ENCODE results near the gene UNC80. TPM values are rescaled to one million over a fixed set of nuclear protein-coding genes. Genes with fewer than 3 reads are reported as not detected.

The UNC80 gene
- total RNA-seq, 1 donor from 2014 or later, result 0.05 TPM

DNA sequence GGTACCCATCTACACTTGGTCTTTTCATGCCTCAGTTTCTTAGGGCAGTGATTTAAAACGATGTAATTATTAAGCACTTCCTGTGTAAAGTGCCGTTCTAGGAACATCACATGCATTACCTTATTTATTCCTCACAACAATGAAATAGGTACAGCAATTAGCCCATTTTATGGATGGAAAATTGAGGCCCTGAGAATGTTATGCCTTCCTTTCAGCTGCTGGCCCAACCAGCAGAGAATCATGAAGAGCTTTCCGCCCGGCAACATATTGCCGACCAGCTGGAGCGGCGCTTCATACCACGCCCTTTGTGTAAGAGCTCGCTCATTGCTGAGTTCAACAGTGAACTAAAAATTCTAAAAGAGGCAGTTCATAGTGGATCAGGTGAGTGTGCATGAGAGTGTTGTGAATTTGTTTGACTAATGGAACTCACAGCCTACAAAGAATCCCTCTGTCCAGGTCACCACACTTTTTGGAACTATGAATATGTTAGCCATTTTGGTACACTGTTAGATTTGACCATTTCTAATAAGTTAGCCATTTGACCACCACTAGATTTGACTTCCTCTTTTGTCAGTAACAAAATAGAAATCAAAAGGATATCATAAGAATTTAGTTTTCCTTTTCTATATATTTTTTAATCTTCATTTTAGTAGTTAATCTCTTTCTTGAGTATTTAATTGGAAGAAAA is 205.2 kb downstream of the UNC80 start:
- TF ChIP-seq, protein P1, sequence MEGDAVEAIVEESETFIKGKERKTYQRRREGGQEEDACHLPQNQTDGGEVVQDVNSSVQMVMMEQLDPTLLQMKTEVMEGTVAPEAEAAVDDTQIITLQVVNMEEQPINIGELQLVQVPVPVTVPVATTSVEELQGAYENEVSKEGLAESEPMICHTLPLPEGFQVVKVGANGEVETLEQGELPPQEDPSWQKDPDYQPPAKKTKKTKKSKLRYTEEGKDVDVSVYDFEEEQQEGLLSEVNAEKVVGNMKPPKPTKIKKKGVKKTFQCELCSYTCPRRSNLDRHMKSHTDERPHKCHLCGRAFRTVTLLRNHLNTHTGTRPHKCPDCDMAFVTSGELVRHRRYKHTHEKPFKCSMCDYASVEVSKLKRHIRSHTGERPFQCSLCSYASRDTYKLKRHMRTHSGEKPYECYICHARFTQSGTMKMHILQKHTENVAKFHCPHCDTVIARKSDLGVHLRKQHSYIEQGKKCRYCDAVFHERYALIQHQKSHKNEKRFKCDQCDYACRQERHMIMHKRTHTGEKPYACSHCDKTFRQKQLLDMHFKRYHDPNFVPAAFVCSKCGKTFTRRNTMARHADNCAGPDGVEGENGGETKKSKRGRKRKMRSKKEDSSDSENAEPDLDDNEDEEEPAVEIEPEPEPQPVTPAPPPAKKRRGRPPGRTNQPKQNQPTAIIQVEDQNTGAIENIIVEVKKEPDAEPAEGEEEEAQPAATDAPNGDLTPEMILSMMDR (IDR thresholded peaks at IDR 0.05; ENCODE audit: unreplicated experiment), result no peak
- H3K4me3 Mint-ChIP-seq (ENCODE audit: unreplicated experiment), result no peak overlapping the region
- no peaks in the 10 kb centered on the region for H3K36me3 Mint-ChIP-seq (ENCODE audit: low read depth, unreplicated experiment)
- no peaks in the 10 kb centered on the region for H3K27me3 Mint-ChIP-seq (ENCODE audit: unreplicated experiment)
- no peaks in the 10 kb centered on the region for H3K4me1 Mint-ChIP-seq (ENCODE audit: unreplicated experiment)
- no peak overlapping the region for H3K27ac Mint-ChIP-seq (ENCODE audit: unreplicated experiment)
- no peak for DNase-seq (ENCODE audit: low spot score)
- no peaks in the 10 kb centered on the region for H3K9me3 Mint-ChIP-seq (ENCODE audit: unreplicated experiment)

DNA sequence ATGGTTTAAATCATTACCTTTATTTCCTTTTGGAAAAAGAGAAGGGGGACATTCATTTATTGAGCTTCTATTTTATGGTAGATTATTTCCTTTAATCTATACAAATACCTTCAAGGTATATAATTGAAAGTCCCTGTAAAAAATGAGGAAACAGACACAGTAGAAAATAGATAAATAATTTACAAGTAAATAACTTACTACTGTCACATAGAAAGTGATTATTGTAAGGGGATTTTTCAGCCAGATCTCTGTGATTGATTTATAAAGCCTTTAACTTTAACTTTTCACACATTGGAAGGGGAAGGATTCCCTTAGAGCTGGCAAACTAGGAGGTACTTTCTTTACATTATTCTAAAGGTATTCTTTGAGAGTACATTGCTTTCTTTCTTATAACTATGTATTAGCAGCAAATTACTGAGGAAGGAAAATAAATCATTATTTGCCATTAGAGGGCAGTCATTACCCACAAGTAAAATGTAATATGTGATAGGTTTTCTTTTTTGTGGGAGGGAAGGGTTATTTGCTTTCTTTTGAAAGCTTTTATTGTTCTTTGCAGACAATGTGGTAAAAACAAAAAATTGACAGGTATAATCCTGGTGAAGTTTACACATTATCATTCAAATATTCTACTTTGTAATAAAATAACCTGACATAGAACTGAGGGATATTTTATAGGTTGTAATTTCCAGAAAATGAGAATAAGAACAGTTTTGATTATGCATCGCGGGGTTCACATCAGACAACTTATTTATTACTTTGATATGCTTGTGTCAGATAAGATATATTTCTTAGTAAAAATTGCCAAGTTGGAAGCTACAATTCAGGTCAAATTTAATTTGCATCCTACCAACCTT is 206.0 kb downstream of the UNC80 start:
- Mint-ChIP-seq H3K27ac (ENCODE audit: unreplicated experiment) (no peak overlapping the region), H3K4me1 (ENCODE audit: unreplicated experiment) (no peaks in the 10 kb centered on the region), H3K4me3 (ENCODE audit: unreplicated experiment) (no peak overlapping the region), H3K27me3 (ENCODE audit: unreplicated experiment) (no peaks in the 10 kb centered on the region), H3K36me3 (ENCODE audit: low read depth, unreplicated experiment) (no peaks in the 10 kb centered on the region), H3K9me3 (ENCODE audit: unreplicated experiment) (no peaks in the 10 kb centered on the region)
- DNase-seq (ENCODE audit: low spot score), result no peak
- TF ChIP-seq, protein P1 (IDR thresholded peaks at IDR 0.05; ENCODE audit: unreplicated experiment), result peak; percentile 59

- Mint-ChIP-seq H3K27ac (ENCODE audit: unreplicated experiment) (no peak overlapping the region), H3K4me3 (ENCODE audit: unreplicated experiment) (no peak overlapping the region), H3K4me1 (ENCODE audit: unreplicated experiment) (peaks cover 13% of the 10 kb centered on the region), H3K9me3 (ENCODE audit: unreplicated experiment) (no peaks in the 10 kb centered on the region), H3K27me3 (ENCODE audit: unreplicated experiment) (no peaks in the 10 kb centered on the region), H3K36me3 (ENCODE audit: low read depth, unreplicated experiment) (no peaks in the 10 kb centered on the region)
- TF ChIP-seq, protein P1 (IDR thresholded peaks at IDR 0.05; ENCODE audit: unreplicated experiment), result no peak
- no peak for DNase-seq (ENCODE audit: low spot score)
Measured at GRCh38 chr2:209984291-209984690, 212.7 kb downstream of the UNC80 start.

DNA sequence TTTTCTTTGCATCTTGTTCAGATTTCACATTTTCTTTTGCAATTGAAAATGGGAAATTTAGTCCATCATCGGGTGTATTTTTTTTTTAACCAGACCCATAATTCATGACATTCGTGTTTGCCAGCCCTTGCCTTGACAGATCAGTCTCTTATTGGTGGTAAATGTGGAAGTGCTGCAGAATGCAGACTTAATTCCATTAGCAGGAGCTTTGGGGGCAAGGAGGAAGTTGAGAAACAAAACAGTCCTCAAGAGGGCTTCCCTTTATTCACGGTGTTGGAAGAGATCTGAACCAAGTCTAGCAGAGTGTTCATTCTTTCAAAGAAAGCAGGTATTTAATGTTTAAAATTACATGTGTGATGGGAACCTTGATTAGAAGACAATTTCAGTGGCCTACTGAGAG is 214.2 kb downstream of the UNC80 start:
- peaks cover 13% of the 10 kb centered on the region for H3K4me1 Mint-ChIP-seq (ENCODE audit: unreplicated experiment)

More for the DNA sequence above, 214.2 kb downstream of the UNC80 start:
- no peak overlapping the region for H3K4me3 Mint-ChIP-seq (ENCODE audit: unreplicated experiment)
- DNase-seq (ENCODE audit: low spot score), result no peak
- TF ChIP-seq, protein P1 (IDR thresholded peaks at IDR 0.05; ENCODE audit: unreplicated experiment), result no peak
- H3K9me3 Mint-ChIP-seq (ENCODE audit: unreplicated experiment), result no peaks in the 10 kb centered on the region
- no peaks in the 10 kb centered on the region for H3K27me3 Mint-ChIP-seq (ENCODE audit: unreplicated experiment)
- H3K27ac Mint-ChIP-seq (ENCODE audit: unreplicated experiment), result no peak overlapping the region
- H3K36me3 Mint-ChIP-seq (ENCODE audit: low read depth, unreplicated experiment), result no peaks in the 10 kb centered on the region
